Measurements from ENCODE around the gene MAP3K3.

- TF ChIP-seq REST (IDR thresholded peaks at IDR 0.05; ENCODE audit: low read depth, low read length) (no peak), POLR2A (IDR thresholded peaks at IDR 0.05; ENCODE audit: low read depth, low read length) (no peak), USF2 (IDR thresholded peaks at IDR 0.05; ENCODE audit: borderline replicate concordance, low read depth, low read length) (no peak), SMAD1 (IDR thresholded peaks at IDR 0.05; ENCODE audit: low read depth, partially characterized antibody) (no peak), STAT3 (IDR thresholded peaks at IDR 0.05; ENCODE audit: low read depth, low read length) (no peak), PBX3 (IDR thresholded peaks at IDR 0.05; ENCODE audit: insufficient replicate concordance, low read depth, low read length) (no peak)
Measured at GRCh38 chr17:63735691-63736090, 113.5 kb downstream of the MAP3K3 start.

Data from GM12878 (cell line).